Glutamatergic neuron (in vitro differentiated cells): Measurements from ENCODE around the gene SLC39A9. TPM values are rescaled to one million over a fixed set of nuclear protein-coding genes. Genes with fewer than 3 reads are reported as not detected.

ENCODE experiments used
- DNase-seq: peaks from one replicate; pipeline ENCODE4 v3.0.0; 2022
- H3K27ac Mint-ChIP-seq: one replicate; pipeline ENCODE4 v1.8.0; 2020; ENCODE audit warnings: mild to moderate bottlenecking, mixed read lengths, inconsistent platforms; ENCODE audit not compliant: unreplicated experiment
- H3K27me3 Mint-ChIP-seq: one replicate; pipeline ENCODE4 v1.8.0; 2020; ENCODE audit warnings: mild to moderate bottlenecking, moderate library complexity, mixed read lengths, inconsistent platforms; ENCODE audit not compliant: unreplicated experiment
- H3K36me3 Mint-ChIP-seq: one replicate; pipeline ENCODE4 v1.8.0; 2020; ENCODE audit warnings: mild to moderate bottlenecking, mixed read lengths, inconsistent platforms; ENCODE audit not compliant: unreplicated experiment
- H3K4me1 Mint-ChIP-seq: one replicate; pipeline ENCODE4 v1.8.0; 2020; ENCODE audit warnings: mild to moderate bottlenecking, low read depth, mixed read lengths, inconsistent platforms; ENCODE audit not compliant: unreplicated experiment
- H3K4me3 Mint-ChIP-seq: one replicate; pipeline ENCODE4 v1.8.0; 2020; ENCODE audit warnings: mild to moderate bottlenecking, mixed read lengths, inconsistent platforms; ENCODE audit not compliant: unreplicated experiment
- H3K9me3 Mint-ChIP-seq: one replicate; pipeline ENCODE4 v1.8.0; 2020; ENCODE audit warnings: mild to moderate bottlenecking, moderate library complexity, mixed read lengths, inconsistent platforms; ENCODE audit not compliant: unreplicated experiment
- total RNA-seq: library from RNA; stranded (reverse); fragmentation: NEBNext Ultra II Directional; extraction: Animal tissue kit (Norgen Biotek cat#: 25700); gene quantifications from one replicate; pipeline ENCODE4 v1.2.1, GENCODE V29; 2021; ENCODE audit not compliant: unreplicated experiment
- TF ChIP-seq, protein P1 (sequence below): fragments of 200-600 bp; sonication (generic); IDR thresholded peaks from one replicate; pipeline ENCODE4 v1.5.0; 2021; ENCODE audit not compliant: partially characterized antibody, unreplicated experiment

Gene SLC39A9
- total RNA-seq, 1 donor from 2014 or later = 56.4 TPM

DNA sequence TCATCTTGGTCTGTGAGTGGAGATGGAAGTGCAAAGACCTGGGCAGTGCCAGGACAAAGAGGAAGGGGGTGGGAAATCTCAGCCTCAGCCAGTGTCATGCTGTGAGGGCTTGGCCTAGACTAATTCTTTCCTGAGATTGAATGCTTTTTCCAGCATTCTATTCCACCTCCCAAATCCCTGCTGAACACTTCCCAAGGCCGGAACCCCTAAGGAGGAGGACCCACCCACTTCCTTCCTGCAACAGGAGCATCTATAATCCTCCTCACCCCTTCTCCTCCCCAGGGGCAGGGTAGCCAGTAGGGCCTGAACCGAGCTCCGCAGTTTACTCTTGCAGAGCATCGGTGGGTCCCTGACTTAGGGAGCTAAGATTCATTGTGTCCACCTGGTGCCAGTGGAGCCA, 89.3 kb downstream of the SLC39A9 start:
- Mint-ChIP-seq H3K36me3 (peaks cover 15% of the 10 kb centered on the region), H3K27ac (peak overlapping the region; percentile 76), H3K27me3 (peaks cover 16% of the 10 kb centered on the region), H3K9me3 (peaks cover 11% of the 10 kb centered on the region), H3K4me3 (peak overlapping the region; percentile 8), H3K4me1 (peaks cover 8% of the 10 kb centered on the region)
- TF ChIP-seq, protein P1, sequence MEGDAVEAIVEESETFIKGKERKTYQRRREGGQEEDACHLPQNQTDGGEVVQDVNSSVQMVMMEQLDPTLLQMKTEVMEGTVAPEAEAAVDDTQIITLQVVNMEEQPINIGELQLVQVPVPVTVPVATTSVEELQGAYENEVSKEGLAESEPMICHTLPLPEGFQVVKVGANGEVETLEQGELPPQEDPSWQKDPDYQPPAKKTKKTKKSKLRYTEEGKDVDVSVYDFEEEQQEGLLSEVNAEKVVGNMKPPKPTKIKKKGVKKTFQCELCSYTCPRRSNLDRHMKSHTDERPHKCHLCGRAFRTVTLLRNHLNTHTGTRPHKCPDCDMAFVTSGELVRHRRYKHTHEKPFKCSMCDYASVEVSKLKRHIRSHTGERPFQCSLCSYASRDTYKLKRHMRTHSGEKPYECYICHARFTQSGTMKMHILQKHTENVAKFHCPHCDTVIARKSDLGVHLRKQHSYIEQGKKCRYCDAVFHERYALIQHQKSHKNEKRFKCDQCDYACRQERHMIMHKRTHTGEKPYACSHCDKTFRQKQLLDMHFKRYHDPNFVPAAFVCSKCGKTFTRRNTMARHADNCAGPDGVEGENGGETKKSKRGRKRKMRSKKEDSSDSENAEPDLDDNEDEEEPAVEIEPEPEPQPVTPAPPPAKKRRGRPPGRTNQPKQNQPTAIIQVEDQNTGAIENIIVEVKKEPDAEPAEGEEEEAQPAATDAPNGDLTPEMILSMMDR = no peak
- DNase-seq = no peak

DNA sequence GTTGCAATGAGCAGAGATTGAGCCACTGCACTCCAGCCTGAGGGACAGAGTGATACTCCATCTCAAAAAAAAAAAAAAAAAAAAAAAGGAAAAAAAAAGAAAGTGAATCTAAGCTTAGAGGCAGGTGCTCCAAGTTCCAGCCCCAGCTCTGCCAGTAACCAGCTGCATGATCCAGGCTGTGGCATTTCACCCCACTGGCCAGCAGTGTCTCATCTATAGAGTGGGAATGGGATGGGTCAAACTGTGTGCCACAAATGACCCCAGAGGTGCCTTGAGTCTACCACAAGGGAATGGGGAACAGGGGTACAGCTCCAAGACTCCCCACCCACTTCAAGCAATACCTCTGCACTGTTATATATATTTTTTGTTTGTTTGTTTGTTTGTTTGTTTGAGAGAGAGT, 91.0 kb downstream of the SLC39A9 start:
- Mint-ChIP-seq H3K4me1 (peaks cover 13% of the 10 kb centered on the region), H3K4me3 (no peak overlapping the region), H3K27ac (no peak overlapping the region), H3K27me3 (peaks cover 13% of the 10 kb centered on the region), H3K9me3 (peaks cover 6% of the 10 kb centered on the region), H3K36me3 (peaks cover 8% of the 10 kb centered on the region)
- no peak for DNase-seq
- TF ChIP-seq, protein P1 = no peak

DNA sequence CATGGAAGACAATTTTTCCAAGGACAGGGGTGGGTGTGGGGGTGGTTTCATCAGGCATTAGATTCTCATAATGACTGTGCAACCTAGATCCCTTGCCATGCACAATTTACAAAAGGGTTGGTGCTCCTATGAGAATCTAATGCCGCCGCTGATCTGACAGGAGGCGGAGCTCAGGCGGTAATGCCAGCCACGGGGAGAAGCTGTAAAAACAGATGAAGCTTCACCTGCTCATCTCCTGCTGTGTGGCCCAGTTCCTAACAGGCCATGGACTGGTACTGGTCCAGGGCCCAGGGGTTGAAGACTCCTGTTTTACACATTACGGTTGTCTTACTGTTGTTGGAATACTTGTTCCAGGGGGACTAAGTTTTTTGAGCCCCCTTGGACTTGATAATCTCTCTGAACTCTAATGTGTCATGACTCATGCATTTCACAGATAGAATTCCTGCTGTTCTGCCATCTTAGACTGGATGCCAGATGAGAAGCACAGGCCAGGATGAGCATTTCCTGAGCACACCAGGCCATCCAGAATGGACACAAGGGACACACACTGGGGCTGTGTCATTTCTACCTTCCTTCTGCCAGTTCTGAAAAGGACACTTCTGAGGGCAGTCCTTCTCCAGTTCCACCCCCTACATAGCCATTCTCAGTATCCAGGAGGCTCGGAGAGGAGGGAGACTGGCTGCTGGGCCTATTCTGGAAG, 91.9 kb downstream of the SLC39A9 start:
- Mint-ChIP-seq H3K9me3 (peaks cover 6% of the 10 kb centered on the region), H3K27me3 (peaks cover 11% of the 10 kb centered on the region), H3K36me3 (peaks cover 8% of the 10 kb centered on the region), H3K4me3 (no peak overlapping the region), H3K4me1 (peaks cover 13% of the 10 kb centered on the region), H3K27ac (no peak overlapping the region)
- TF ChIP-seq, protein P1 = no peak
- DNase-seq = no peak

DNA sequence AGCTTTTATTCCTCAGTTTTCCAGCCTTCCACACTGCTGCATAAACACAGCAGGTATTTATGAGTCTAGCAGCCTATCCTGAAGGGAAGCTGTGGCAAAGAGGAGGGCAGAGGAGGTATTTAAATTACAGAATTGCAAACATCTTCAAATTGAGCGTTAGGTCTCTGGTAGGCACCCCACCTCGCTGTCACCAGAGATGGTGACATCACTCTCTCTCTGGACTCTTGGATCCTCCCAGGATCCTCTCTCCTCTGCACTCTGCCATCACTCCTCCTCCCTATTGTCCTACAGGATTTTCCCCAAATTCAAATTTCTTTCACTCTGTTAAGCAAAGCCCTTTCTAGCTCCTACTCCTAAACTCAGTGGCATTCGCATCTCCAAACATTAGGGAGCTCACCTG, 92.7 kb downstream of the SLC39A9 start:
- H3K4me1 Mint-ChIP-seq = peaks cover 15% of the 10 kb centered on the region
- peaks cover 8% of the 10 kb centered on the region for H3K9me3 Mint-ChIP-seq
- no peak overlapping the region for H3K4me3 Mint-ChIP-seq
- H3K36me3 Mint-ChIP-seq = peaks cover 8% of the 10 kb centered on the region
- TF ChIP-seq, protein P1 = no peak
- no peak for DNase-seq
- H3K27ac Mint-ChIP-seq = no peak overlapping the region
- H3K27me3 Mint-ChIP-seq = peaks cover 11% of the 10 kb centered on the region

GRCh38 chr14:69493038-69493437, 94.5 kb downstream of the SLC39A9 start:
- H3K27ac Mint-ChIP-seq = no peak overlapping the region

More at GRCh38 chr14:69493038-69493437, 94.5 kb downstream of the SLC39A9 start:
- peaks cover 7% of the 10 kb centered on the region for H3K4me1 Mint-ChIP-seq
- H3K9me3 Mint-ChIP-seq = peaks cover 3% of the 10 kb centered on the region
- DNase-seq = no peak
- H3K27me3 Mint-ChIP-seq = peaks cover 7% of the 10 kb centered on the region
- H3K4me3 Mint-ChIP-seq = no peak overlapping the region
- TF ChIP-seq, protein P1 = no peak
- peaks cover 8% of the 10 kb centered on the region for H3K36me3 Mint-ChIP-seq
